Mucosa of rectum (tissue), 2 donors: Measurements from ENCODE around the gene ERI3.

Experiments
- H3K27ac ChIP-seq, 2 donors: one replicate each; pipeline ENCODE4 v1.7.0; 2013; ENCODE audit warnings: inconsistent platforms in 2 of 2, low read depth in 2 of 2, low read length in 2 of 2
- H3K27me3 ChIP-seq, 2 donors: one replicate each; pipeline ENCODE4 v1.7.0; 2013; ENCODE audit warnings: low read length in 2 of 2; ENCODE audit not compliant: control insufficient read depth in 2 of 2, insufficient read depth in 2 of 2
- H3K36me3 ChIP-seq, 2 donors: one replicate each; pipeline ENCODE4 v1.7.0; 2013; ENCODE audit warnings: low read length in 2 of 2; ENCODE audit not compliant: control insufficient read depth in 2 of 2, insufficient read depth in 2 of 2
- H3K4me1 ChIP-seq, 2 donors: one replicate each; pipeline ENCODE4 v1.7.0; 2013; ENCODE audit warnings: low read length in 2 of 2, mild to moderate bottlenecking in 1 of 2; ENCODE audit not compliant: control insufficient read depth in 2 of 2, insufficient read depth in 2 of 2
- H3K4me3 ChIP-seq, 2 donors: one replicate each; pipeline ENCODE4 v1.7.0; 2013; ENCODE audit warnings: low read length in 2 of 2
- H3K9ac ChIP-seq, 2 donors: one replicate each; pipeline ENCODE4 v1.7.0; 2013; ENCODE audit warnings: low read length in 2 of 2, low read depth in 1 of 2, mild to moderate bottlenecking in 1 of 2
- H3K9me3 ChIP-seq, 2 donors: one replicate each; pipeline ENCODE4 v1.7.0; 2013; ENCODE audit warnings: low read length in 2 of 2; ENCODE audit not compliant: control insufficient read depth in 2 of 2
- donor health status: healthy.
- donor health status: Normal muscosa, but diverticular disease.

Gene ERI3

GRCh38 chr1:44256762-44257554, 98.1 kb downstream of the ERI3 start:
- H3K4me1 ChIP-seq: peaks cover 11 to 26% of the 10 kb centered on the region in 2 donors
- H3K9ac ChIP-seq: no peak overlapping the region
- H3K27ac ChIP-seq: no peak overlapping the region
- no peaks in the 10 kb centered on the region for H3K27me3 ChIP-seq
- H3K9me3 ChIP-seq: no peaks in the 10 kb centered on the region
- H3K4me3 ChIP-seq: no peak overlapping the region
- no peaks in the 10 kb centered on the region for H3K36me3 ChIP-seq

DNA sequence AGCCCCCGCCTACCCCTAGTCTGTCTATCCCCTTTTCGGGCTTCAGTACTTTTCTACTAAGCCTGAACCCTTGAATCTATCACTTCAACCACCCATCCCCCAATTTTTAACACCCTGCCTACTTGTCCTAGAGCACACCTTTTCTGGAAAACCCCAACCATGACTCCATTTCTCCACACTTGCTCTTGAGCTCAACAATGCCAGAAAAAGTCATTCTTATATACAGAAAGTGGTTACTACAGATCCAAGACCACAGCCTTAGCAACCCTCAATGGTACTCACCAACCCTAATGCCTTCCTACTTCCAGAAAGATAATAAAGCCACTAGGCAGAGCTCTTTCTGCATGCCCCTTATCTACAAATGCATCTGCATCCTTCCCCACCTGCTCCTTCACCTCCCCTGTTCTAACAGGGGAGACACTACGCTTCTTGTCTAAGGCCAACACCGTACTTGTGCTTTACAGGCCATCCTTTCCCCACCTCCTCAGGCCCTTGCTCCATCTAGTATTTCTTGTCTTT, 100.6 kb downstream of the ERI3 start:
- Histone ChIP-seq H3K27ac (no peak overlapping the region), H3K4me1 (peaks cover 15 to 18% of the 10 kb centered on the region in 2 donors), H3K36me3 (no peaks in the 10 kb centered on the region), H3K4me3 (no peak overlapping the region), H3K27me3 (no peaks in the 10 kb centered on the region), H3K9ac (no peak overlapping the region), H3K9me3 (no peaks in the 10 kb centered on the region)

DNA sequence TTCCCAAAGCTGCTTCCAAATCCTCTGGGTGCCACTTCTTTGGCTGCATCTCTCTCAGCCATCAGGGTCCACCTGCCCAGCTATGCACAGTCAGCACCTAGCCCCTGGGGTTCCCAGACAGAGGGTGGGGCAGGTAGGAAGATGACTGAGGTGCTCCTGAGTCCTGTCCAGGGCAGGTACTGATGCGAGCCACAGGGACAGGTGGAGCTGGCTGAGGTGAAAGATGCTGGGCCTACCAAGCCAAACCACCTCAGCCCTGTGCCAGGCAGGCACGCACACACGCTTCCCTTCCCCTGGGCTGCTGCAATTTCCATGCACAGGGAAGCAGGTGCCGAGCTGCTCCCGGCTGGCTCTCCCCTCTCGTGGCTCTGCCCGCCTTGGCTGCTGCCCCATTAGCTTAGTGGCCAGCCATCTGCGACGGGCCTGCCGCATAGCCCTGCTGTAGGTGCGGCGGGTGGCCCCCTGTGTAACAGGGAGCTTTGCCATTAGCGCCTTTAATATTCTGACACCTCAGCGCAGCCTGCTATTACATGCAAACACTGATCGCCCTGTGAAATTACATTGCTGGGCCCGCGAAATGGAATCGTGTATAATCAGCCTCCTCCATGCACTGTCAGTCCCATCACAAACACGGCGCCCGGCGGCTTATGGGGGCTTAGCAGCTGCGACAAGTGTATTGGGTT, 102.9 kb downstream of the ERI3 start:
- no peaks in the 10 kb centered on the region for H3K36me3 ChIP-seq

DNA sequence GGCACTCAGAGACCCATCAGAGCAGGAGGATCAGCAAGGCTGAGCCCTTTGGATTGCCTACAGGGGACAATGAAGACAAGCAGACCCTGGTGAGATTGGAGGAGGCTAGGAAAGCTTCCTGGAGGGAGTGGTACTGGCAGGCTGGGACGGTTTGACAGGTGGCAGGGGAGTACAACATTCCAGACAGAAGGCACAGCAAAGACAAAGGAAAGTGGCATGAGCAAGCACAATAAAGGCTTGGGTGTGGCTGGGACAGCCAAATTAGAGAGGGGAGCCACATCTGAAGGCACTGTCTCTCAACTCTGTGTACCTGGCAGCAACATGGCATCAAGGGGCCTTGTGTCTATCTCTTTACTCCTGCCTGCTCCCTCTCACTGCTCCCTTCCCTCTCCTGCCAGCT, 103.6 kb downstream of the ERI3 start:
- Histone ChIP-seq H3K27me3 (no peaks in the 10 kb centered on the region), H3K9ac (peak overlapping the region in 1 of 2 donors; percentile 33), H3K9me3 (no peaks in the 10 kb centered on the region), H3K4me1 (peaks cover 15 to 21% of the 10 kb centered on the region in 2 donors), H3K27ac (peak overlapping the region; percentile 52 to 64), H3K4me3 (peak overlapping the region in 1 of 2 donors; percentile 10), H3K36me3 (peaks cover 0 to 4% of the 10 kb centered on the region in 2 donors)

More for the DNA sequence above, 102.9 kb downstream of the ERI3 start:
- no peaks in the 10 kb centered on the region for H3K27me3 ChIP-seq
- peak overlapping the region in 1 of 2 donors; percentile 10 for H3K4me3 ChIP-seq
- H3K4me1 ChIP-seq: peaks cover 15 to 20% of the 10 kb centered on the region in 2 donors
- H3K9me3 ChIP-seq: no peaks in the 10 kb centered on the region
- peak overlapping the region; percentile 52 to 64 for H3K27ac ChIP-seq
- peak overlapping the region in 1 of 2 donors; percentile 33 for H3K9ac ChIP-seq

DNA sequence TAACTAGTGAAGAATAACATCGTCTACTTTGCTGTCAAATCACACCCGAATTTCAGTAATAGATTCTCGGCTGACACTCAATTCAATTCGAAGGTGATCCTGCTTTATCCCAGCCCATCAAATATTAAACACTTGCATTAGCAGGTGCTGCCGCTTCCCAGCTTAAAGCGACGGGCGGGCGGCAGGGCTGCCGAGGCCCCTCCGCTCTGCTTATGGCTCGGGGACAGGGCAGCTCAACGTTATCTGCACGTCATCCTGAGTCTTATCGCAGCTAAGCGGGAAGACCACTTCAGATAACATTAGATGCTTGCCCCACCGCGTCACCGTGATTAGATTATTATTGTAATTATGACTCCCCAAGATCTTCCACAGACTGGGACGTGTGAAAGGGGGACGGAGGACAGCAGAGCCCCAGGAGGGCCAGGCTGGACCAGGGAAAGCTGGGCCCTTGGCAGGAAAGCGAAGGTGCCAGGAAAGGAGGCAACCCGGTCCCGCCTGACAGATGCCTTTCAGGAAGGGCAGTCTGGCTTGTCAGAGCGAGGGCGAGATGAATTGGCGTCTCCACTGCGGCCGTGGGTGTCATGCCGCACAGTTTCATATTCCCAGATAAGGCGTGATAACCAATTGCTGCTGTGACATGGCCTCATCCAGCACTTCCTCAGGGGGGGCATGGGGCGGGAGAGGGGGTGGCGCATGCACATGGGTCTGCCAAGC, 104.8 kb downstream of the ERI3 start:
- Histone ChIP-seq H3K9ac (no peak overlapping the region), H3K4me3 (no peak overlapping the region), H3K27me3 (no peaks in the 10 kb centered on the region), H3K4me1 (peaks cover 15 to 21% of the 10 kb centered on the region in 2 donors), H3K36me3 (peaks cover 0 to 10% of the 10 kb centered on the region in 2 donors), H3K27ac (no peak overlapping the region), H3K9me3 (no peaks in the 10 kb centered on the region)

- no peaks in the 10 kb centered on the region for H3K27me3 ChIP-seq
- no peaks in the 10 kb centered on the region for H3K9me3 ChIP-seq
- H3K4me1 ChIP-seq: peaks cover 15 to 21% of the 10 kb centered on the region in 2 donors
- no peak overlapping the region for H3K4me3 ChIP-seq
- H3K36me3 ChIP-seq: peaks cover 0 to 10% of the 10 kb centered on the region in 2 donors
- no peak overlapping the region for H3K9ac ChIP-seq
- H3K27ac ChIP-seq: no peak overlapping the region
Observed at GRCh38 chr1:44249543-44249942, 105.5 kb downstream of the ERI3 start.

- no peaks in the 10 kb centered on the region for H3K9me3 ChIP-seq
- peaks cover 9 to 14% of the 10 kb centered on the region in 2 donors for H3K4me1 ChIP-seq
- H3K27ac ChIP-seq: peak overlapping the region in 1 of 2 donors; percentile 18
- no peaks in the 10 kb centered on the region for H3K27me3 ChIP-seq
- peaks cover 0 to 22% of the 10 kb centered on the region in 2 donors for H3K36me3 ChIP-seq
- H3K4me3 ChIP-seq: no peak overlapping the region
- no peak overlapping the region for H3K9ac ChIP-seq
Observed at GRCh38 chr1:44246806-44247205, 108.3 kb downstream of the ERI3 start.

DNA sequence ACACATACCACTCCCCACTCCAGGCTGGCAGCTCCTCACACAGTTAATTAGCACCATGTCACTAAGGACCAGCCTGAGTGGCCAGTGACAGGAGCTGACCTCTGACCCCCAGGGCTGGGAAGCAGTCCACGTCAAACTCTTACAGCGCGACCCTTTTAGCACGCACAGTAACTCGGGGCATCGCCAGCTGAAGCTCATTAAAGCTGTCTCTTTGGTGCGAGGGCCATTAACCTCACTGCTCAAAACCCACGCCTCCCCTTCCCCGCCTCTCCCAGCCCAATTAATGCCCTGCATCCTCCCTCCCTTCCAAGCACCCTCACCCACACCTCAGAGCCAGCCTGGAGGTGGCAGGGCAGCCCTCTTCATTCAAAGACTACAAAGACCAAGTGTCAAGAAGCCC, 110.1 kb downstream of the ERI3 start:
- no peaks in the 10 kb centered on the region for H3K9me3 ChIP-seq
- peaks cover 6 to 13% of the 10 kb centered on the region in 2 donors for H3K4me1 ChIP-seq
- H3K27me3 ChIP-seq: no peaks in the 10 kb centered on the region
- H3K27ac ChIP-seq: no peak overlapping the region
- no peak overlapping the region for H3K4me3 ChIP-seq
- H3K9ac ChIP-seq: no peak overlapping the region
- H3K36me3 ChIP-seq: peaks cover 0 to 25% of the 10 kb centered on the region in 2 donors

GRCh38 chr1:44243782-44244495, 111.1 kb downstream of the ERI3 start:
- no peak overlapping the region for H3K4me3 ChIP-seq
- no peaks in the 10 kb centered on the region for H3K27me3 ChIP-seq
- no peaks in the 10 kb centered on the region for H3K9me3 ChIP-seq
- no peak overlapping the region for H3K27ac ChIP-seq
- H3K4me1 ChIP-seq: peaks cover 9 to 24% of the 10 kb centered on the region in 2 donors
- peaks cover 0 to 25% of the 10 kb centered on the region in 2 donors for H3K36me3 ChIP-seq
- H3K9ac ChIP-seq: no peak overlapping the region
